Smooth muscle cell of the brain vasculature (primary cell): ENCODE measurements around the gene CTBP2.
"Not testable (repeated sequence)": the region's sequence is repeated elsewhere in the genome, so short reads cannot be mapped to it uniquely, and the experiment has no call there.

Experiments
- DNase-seq: peaks from one replicate; pipeline ENCODE4 v3.0.0-alpha.2; 2012; ENCODE audit warnings: low read depth, low spot score

Gene CTBP2

DNA sequence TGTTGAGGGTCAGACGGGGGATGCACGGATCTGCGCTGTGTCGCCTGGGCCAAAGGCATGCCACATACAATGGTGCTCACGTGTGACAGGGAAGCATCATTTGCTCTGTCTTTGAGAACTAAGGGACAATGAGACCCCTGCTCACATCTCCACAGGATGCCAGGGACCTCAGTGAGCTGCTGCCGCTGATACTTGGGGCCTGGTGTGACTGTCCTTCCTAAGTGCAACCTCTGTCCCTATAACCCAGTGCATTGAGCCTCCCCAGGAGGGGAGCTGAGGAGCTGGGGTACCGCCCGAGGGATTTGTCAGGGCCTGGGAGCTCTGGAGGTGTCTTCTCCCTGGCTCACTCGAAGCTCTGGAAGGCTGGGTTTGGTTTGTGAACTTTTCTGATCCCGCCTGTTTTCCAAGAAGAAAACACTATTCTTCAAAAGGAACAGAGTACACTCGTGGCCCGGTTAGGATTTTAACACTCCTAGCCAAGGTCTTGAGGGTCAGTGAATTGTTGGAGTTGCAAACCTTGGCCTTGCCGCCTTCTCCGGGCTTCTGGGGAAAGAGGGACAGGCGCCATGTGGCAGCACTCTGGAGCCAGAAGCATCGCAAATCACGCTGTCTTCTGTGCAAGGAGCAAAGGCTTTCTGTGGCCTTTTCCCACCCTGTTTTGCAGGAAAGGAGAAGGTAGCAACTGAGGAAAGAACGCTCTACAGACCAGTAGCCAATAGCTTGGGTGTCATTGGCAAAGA is 26.2 kb upstream of the CTBP2 start:
- DNase-seq = no peak

DNA sequence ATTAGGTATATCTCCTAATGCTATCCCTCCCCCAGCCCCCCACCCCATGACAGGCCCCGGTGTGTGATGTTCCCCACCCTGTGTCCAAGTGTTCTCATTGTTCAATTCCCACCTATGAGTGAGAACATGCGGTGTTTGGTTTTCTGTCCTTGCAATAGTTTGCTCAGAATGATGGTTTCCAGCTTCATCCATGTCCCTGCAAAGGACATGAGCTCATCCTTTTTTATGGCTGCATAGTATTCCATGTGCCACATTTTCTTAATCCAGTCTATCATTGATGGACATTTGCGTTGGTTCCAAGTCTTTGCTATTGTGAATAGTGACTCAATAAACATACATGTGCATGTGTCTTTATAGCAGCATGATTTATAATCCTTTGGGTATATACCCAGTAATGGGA is 18.7 kb upstream of the CTBP2 start:
- DNase-seq = not testable (repeated sequence)

DNA sequence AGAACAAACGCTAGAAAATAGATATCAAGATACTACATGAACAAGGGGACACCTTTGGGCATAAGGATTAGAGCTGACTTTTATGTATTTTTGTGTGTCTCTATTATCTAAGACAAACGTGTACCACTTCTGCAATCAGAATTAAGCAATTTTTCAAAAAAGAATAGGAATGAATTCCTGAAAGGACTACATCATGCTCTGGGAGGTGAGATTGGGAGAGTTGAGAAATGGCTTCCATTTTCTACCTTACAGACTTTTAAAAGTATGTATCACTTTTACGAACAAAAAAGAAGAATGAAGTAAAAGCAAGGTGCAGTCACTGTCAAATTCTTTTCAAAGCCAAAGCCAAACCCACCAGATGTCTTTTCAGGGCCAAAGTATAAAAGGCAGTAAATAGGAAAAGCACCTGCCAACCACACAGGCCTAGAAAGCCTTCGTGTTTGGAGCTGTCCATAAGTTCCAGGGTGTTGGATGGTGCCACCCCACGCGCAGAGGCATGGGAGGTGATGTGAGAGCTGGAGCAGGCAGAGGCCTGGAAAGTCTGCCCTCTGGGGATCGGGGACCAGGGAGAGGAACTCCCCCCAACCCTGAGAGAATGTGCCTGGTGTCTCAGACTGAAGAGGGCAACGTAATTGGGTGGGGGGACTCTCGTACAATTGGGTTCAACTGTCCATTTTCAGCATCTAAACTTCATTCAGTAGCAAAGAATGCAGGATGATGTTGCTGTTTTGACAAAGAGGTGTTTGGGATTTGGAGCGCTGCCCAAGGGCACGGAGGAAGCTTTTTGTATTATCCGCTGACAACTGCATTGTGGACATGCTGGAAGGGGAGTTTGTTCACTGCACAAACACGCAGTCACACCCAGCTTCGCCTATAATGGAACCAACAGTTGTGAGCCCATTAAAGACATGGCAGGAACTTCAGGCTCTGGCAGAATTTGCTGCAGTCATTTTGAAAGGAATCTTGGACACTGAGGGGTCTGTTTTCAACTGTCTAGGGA is 17.6 kb upstream of the CTBP2 start:
- DNase-seq = no peak

DNA sequence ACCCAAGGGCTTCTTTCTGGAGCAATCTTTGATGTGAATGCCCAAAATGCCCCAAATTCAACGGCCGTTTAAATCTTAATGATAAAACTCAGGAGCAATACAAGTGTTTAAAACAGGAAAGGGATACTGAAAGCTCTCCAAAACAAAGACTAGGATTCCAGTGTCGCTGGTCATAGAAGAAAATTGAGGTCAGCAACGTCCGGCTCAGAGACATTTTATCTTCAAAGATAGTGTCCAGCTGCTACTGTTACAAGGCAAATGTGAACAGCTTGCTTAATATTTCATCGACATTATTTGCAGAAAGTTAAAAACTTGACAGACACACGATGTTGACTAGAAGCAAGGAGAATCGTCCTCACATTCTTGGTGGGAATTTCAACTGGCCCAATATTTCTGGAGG is 15.4 kb upstream of the CTBP2 start:
- no peak for DNase-seq

DNA sequence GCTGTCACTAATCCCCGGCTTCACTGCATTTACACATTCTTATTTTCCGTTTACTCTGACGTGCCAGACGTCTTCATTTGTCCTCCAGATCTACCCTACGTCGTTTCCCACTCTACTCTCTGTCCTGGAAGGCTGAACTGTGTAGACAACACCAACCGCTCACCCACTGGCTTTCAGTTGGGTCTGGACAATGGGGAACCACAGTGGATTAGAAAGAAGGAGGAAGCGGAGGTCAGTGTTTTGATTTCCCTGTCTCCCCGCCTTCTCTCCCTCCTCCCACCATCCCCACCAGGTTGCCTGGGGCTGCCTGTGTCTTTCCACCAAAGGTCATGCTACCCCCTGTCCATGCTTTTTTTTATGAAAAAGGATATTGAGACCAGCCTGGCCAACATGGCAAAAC is 14.0 kb upstream of the CTBP2 start:
- no peak for DNase-seq

DNA sequence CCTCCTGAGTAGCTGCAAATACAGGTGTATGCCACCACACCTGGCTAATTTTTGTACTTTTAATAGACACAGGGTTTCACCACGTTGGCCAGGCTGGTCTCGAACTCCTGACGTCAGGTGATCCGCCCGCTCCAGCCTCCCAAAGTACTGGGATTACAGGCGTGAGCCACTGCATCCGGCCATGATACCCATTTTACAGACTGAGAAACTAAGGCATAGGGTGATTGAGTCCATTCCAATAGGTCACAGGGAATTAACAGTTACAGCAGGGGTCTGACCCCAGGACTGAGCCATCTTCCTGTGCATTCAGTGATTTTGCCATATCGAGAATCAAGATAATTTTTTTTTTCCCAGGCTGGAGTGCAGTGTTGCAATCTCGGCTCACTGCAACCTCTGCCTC is 12.3 kb upstream of the CTBP2 start:
- DNase-seq = no peak

DNA sequence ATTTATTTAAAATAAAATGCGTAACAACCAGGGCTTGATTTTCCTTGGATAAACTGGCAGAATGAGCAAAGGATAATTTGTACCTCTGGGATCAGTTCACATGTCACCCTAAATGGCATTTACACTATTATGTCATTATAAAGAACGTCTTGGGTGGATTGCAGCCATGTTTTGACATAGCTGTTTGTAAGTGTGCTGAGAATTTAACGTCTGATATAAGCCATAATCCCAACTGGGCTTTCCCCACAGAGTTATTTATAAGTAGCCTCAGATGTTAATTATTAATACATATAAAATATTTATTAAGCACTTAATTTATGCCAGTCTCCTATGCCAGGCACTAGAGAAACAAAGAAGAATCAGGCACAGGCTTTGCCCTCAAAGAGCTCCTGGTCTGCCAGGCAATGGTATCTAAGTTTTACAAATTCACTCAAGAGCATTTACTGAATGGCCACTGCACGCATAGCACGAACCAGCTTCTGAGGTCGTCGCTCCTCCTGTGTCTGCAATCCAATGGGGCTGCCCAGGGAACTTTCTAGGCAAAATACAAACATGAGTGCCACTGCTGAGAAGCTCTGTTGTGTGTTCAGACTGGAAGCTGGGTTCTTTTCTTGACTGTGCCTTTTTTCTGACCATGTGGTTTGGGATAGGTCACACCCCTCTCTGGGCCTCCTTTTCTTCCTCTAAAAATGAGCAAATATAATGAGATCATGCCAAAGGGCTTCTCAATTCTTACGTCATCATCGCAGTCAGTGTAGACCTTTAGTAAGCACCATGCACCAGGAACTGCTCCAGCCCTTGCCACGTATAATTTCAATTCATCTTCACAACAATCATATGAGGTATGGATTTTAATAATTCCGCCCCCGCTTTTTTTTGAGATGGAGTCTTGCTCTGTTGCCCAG is 11.3 kb upstream of the CTBP2 start:
- DNase-seq = no peak

DNA sequence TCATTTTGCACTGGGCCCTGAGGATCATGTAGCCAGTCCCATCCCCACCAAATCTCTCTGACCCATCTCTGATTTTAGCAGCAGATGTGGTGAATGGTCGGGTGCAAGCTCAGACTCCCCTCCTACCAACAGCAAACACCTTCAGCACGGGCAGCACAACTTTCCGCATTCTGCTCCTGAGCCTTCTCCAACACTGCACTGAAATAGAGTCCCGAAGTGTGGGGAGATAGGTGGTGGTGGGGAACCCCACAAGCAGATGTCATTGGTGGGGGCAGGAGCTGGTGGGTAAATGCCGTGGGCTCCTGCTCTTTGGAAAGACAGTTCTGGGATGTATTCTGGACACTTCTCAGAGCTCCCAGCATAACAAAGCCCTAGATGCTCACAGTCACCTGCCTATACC is 9.6 kb upstream of the CTBP2 start:
- DNase-seq = no peak

DNA sequence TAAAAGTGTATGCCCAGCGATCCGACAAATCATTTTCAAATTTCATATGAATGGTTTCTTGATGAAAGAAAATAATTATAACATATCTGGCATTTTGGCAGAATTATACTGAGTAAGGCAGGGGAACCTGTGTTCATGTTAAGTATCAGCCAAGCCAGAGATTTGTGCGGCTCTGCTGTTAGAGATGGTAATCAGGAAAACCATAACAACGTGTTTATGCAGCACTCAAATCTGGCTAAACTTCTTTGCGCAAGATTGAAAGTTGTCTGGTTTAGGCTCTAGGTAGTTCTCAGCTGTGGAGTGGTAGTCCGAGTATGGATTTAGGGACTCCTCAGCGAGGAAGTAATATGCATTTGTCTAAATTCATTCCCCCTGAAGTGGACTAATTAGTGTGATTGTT is 8.9 kb upstream of the CTBP2 start:
- DNase-seq = no peak

DNA sequence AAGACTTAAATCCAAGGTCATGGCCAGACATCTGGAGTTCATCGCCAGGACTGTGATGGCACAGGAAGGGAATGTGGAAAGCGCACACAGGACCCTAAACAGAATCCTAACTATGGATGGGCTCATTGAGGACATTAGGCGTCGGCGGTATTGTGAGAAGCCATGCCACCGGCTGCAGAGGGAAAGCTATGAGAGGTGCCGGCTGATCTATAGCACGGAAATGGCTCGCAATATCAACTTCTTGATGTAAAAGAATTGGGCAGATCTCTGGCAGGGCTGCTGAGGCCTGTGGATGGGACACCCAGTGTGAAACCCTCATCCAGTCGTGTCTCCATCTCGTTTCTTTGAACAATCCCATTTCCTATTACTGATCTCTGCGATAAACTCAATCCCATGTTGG is 6.3 kb upstream of the CTBP2 start:
- no peak for DNase-seq

DNA sequence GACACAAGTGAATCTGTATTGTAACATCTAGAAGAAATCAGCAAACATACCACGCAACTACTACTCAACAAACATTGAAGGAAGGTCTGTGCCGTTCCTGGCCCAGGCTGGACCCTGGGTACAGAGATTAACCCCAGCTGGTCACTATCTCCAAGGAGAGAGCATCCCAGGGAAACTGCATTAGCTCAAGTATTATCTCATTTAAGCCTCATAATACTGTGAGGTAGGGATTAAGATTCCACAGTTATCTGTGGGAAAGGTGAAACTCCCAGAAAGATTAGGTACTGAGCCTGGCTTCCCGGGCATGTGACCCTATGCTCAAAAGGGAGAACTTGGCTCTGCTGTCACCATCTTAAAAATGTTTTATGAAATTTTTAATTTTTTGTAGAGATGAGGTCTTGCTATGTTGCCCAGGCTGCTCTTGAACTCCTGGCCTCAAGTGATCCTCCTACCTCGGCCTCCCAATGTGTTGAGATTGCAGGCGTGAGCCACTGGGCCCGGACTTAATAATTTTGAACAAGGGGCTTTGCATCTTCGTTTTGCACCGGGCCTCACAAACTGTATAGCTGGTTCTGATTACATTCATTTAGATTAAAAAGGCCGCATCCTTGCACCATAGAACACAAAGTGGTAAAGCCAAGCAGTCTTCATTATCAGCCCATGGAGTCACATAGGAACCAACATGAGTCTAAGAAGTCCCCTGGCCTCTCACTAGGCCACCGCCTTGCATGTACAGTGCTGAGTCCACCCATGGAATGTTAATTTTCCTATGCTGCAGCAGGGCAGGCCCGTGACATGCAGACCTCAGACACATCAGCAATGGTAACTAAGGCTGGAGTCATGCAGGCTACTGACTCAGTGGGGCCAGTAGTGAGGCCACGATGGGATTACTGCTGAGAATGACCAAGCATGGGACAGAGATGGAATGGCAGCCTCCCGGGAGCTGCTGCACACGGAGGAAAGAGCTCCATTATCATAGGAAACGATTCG is 5.5 kb upstream of the CTBP2 start:
- DNase-seq = no peak

DNA sequence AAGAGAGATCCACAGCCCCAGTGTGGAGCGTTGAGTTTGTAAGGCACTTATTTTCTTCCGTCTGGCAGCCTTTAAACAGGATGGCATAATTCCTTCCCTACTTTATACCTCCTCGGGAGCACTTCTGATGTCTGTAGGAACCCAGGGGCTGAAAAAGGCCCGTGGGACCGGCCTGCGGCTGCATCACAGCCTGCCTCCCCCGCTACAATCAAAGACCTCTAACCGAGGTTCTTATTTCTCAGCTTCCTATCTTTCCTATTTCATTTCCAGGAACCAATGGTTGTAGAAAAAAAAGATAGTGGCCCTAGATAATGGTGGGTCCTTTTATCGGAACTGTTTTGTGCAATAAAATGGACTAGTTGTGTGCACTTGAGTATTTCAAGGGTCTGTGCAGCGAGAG is 4.1 kb upstream of the CTBP2 start:
- no peak for DNase-seq

DNA sequence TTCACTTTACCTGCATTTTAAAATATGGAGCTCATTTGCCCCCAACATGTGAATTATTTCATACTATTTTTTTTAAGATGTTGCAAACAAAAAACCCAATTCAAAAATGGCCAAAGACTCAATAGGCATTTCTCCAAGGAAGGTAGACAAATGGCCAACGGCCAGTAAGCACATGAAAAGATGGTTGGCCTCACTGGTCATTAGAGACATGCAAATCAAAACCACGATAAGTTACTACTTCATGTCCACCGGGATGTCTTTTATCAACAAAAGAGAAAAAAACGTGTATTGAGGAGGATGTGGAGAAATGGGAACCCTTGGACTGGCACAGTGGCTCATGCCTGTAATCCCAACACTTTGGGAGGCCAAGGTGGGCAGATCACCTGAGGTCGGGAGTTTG is 3.4 kb upstream of the CTBP2 start:
- no peak for DNase-seq

DNA sequence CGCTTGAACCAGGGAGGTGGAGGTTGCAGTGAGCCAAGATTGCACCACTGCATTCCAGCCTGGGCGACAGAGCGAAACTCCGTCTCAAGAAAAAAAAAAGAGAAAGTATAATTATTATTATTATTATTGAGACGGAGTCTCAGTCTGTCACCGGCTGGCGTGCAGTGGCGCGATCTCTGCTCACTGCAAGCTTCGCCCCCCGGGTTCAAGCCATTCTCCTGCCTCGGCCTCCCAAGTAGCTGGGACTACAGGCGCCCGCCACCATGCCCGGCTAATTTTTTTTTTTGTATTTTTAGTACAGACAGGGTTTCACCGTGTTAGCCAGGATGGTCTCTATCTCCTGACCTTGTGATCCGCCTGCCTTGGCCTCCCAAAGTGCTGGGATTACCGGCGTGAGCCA is 2.9 kb upstream of the CTBP2 start:
- not testable (repeated sequence) for DNase-seq

DNA sequence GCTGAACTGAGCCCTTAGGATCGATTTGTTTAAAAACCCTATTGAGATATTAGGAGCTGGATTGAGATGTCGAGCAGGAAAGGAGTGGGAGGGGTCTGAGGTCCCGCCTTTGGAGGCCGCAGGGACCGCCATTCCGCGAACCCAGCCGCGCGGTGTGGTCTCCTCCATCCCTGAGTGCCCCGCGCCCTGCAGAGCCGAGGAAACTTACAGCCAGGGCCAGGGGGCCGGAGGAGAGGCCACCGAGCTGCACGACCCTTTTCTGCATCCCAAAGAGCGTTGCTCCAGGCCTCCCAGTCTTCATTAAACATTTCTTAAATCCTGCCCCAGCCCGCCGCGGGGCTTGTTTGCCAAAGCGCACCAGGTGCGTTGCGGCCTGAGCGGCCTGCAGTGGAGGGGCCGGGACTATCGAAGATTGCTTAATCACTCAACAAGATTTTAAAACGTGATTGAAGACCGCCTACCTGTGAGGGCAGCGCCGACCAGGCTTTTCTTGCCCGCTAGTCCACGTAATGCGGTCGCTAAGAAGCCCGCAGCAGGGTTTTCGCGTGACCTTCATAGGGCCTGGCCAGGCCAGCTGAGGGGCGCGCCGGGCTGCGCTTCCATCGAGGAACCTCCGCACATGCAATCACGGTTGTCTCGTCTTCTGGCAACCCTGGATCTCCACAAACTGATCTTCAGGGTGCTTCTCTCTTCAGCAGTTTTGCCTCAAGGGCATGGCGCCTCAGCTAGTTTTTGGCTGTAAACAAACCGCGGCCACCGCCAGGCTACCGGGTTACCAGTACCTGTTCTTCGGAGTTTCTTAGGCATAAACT is 2.0 kb upstream of the CTBP2 start:
- no peak for DNase-seq

DNA sequence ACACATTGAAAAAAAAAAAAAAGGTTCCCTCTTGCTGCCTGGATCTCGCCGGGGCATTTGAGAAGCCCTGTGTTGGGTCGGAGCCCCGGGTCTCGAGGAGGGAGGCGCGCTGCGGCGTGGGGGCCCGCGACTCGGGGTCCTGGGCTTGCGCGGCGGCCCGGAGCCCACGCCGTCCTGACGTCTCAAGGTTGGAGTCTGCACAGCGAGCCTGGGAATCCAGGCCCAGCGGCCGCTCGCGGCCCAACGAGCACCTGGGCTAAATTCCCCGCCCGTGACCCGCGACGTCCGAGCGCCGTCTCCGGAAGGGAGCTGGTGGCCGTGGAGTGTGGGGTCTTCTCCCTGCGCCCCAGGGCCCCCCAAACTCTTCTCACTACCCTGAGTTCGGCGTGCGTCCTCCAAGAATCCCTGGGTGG is 1.4 kb upstream of the CTBP2 start:
- no peak for DNase-seq

DNA sequence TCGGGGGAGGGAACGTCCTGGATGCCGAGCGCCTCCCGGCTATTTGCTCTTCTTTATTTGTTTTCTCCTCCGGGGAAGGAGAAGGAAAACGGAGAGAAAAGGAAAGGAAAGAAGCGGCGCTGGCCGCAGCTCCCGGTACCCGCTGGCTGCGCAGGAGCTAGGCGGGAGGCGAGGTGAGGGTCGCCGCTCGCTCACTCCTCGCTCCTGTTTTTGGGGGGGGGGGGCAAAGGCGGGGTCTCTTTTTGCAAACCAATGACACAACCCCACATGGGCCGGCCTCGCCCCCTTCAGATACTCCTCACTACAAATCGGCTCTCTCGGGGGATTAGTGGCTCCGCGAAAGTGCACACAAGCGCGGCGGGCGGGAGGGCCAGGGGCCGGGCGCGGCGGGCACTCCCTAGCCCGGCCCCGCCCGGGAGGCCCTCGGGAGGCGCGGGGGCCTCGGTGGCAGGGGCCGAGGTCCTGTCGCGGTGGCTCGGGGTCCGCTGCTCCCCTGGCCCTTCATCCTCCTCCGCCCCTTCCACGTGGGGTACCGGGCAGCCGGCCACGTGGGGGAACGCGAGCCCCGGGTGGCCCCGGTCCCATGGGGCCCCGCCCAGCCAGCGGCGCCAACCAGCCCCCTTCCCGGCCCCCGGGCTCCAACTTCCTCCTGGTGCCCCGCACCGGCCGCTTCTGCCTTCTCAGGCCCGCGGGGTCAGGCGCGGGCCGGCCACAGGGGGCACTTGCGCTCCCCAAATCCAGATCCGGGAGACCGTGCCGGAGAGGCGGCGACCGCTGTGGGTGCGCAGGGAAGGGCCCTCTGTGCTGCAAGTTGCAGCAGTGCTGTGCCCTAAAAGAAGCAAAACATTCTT is 718 bp upstream of the CTBP2 start:
- no peak for DNase-seq

DNA sequence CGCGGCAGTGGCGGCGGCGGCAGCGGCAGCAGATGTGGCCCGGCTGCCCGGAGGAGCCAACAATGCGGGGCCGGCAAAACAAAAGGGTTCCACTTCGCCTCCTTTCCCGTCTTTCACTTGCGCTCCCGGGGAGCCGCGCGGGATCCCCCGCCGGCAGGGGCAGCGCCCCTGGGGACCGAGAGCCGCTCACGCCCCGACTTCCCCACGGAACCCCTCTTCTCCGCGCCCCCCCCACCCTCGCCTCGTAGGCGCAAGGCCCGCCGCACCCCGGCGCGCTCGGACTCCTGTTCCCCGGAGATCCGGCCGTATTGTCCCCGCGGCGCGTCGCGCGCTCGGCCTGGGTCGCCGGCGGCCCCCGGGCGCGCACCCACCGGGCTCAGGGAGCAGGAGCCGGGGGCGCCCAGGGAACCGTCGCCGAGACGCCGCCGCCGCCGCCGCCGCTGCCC is 854 bp downstream of the CTBP2 start:
- no peak for DNase-seq
